Thyroid gland (tissue), 4 donors: ENCODE data around the gene SCN8A. TPM values are rescaled to one million over a fixed set of nuclear protein-coding genes. Genes with fewer than 3 reads are reported as not detected.

Experiments
- DNase-seq, 2 donors: peaks; one replicate each; pipeline ENCODE4 v3.0.0-alpha.2; 2019
- H3K27ac ChIP-seq, 3 donors: fragments of 200-600 bp; sonication (generic); 1 replicate in 2 of 3; 2 replicates in 1 of 3; pipeline ENCODE4 v1.5.1; 2016 to 2019; ENCODE audit warnings: mild to moderate bottlenecking in 1 of 3, moderate library complexity in 1 of 3
- H3K27me3 ChIP-seq: fragments of 200-600 bp; sonication (generic); one replicate; pipeline ENCODE4 v1.5.1; 2019
- H3K36me3 ChIP-seq, 2 donors: fragments of 200-600 bp; sonication (generic); one replicate each; pipeline ENCODE4 v1.5.1; 2016 to 2019
- H3K4me1 ChIP-seq, 2 donors: fragments of 200-600 bp; sonication (generic); one replicate each; pipeline ENCODE4 v1.5.1; 2017 to 2019
- H3K4me3 ChIP-seq, 3 donors: fragments of 200-600 bp; sonication (generic); replicated peaks in 1 of 3; 1 replicate in 2 of 3; 2 replicates in 1 of 3; pipeline ENCODE4 v1.5.1; 2016; ENCODE audit warnings: mild to moderate bottlenecking in 1 of 3
- H3K9me3 ChIP-seq: fragments of 200-600 bp; sonication (generic); one replicate; pipeline ENCODE4 v1.5.1; 2017
- CTCF ChIP-seq, 6 experiments: fragments of 200-600 bp in 3 of 6; fragments of 450-650 bp in 3 of 6; sonication (generic) in 3 of 6; IDR thresholded peaks; one replicate each; pipeline ENCODE4 v1.5.1; 2016 to 2019; ENCODE audit warnings: antibody characterized with exemption in 6 of 6, mild to moderate bottlenecking in 2 of 6, inconsistent platforms in 1 of 6, moderate library complexity in 1 of 6
- POLR2A ChIP-seq, 2 donors: fragments of 450-650 bp; IDR thresholded peaks; one replicate each; pipeline ENCODE4 v1.6.1; 2017; ENCODE audit warnings: antibody characterized with exemption in 2 of 2, mild to moderate bottlenecking in 2 of 2, moderate library complexity in 1 of 2
- WGBS, 2 donors: methylation state at CpG; one replicate each; pipeline ENCODE4 v1.1.5; 2017; 5-methylcytosine and 5-hydroxymethylcytosine counted together
- intact Hi-C: fragments of 100-400 bp; cut with DNase I; formaldehyde crosslinking; loops from one replicate; pipeline ENCODE4 v1.15.1; 2023
- total RNA-seq, 4 donors: library from RNA; depleted of rRNA; stranded (reverse); fragments of >200 nt; gene quantifications; one replicate each; pipeline ENCODE4 v1.2.3, GENCODE V29; 2016

SCN8A gene
- total RNA-seq, 4 donors from 2014 or later, result 0.89 to 3.7 (median 1.3) TPM

- WGBS, 2 donors, result 63 to 65% methylated on average over 5 of the region's 5 CpGs
- H3K4me1 ChIP-seq, result no peaks in the 10 kb centered on the region
- H3K9me3 ChIP-seq, result no peaks in the 10 kb centered on the region
- intact Hi-C loops, result no loop called here
- no peaks in the 10 kb centered on the region for H3K27me3 ChIP-seq
- no peak for DNase-seq
- H3K4me3 ChIP-seq, result no peak overlapping the region
- TF ChIP-seq CTCF (IDR thresholded peaks at IDR 0.05), result no peak
- TF ChIP-seq POLR2A (IDR thresholded peaks at IDR 0.05), result no peak
- no peaks in the 10 kb centered on the region for H3K36me3 ChIP-seq
- H3K27ac ChIP-seq, result no peak overlapping the region
These were observed 75.7 kb downstream of the SCN8A start for GRCh38 chr12:51666696-51667095.

DNA sequence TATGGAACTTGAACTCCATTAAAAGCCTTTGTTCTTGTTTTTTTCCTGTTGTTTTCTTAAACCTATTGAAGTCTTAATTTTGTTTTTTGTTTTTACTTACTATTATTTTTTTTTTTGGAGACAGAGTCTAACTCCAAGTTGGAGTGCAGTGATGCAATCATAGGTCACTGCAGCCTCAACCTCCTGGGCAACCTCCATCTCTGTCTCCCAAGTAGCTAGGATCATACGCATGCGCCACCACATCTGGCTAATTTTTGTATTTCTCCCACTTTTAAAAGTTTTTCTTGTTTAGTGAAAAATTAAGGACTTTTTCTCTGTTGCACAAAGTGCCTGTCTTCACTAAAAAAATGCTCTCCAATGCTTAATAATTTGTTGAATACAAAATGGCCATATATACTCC is 76.2 kb downstream of the SCN8A start:
- H3K36me3 ChIP-seq, result no peaks in the 10 kb centered on the region
- no peak for DNase-seq
- H3K4me3 ChIP-seq, result no peak overlapping the region
- no peak overlapping the region for H3K27ac ChIP-seq
- H3K9me3 ChIP-seq, result no peaks in the 10 kb centered on the region
- 99% methylated on average over 2 of the region's 2 CpGs for WGBS, 2 donors
- no peaks in the 10 kb centered on the region for H3K4me1 ChIP-seq
- intact Hi-C loops, result no loop called here
- TF ChIP-seq POLR2A (IDR thresholded peaks at IDR 0.05), result no peak
- TF ChIP-seq CTCF (IDR thresholded peaks at IDR 0.05), result no peak
- H3K27me3 ChIP-seq, result no peaks in the 10 kb centered on the region

DNA sequence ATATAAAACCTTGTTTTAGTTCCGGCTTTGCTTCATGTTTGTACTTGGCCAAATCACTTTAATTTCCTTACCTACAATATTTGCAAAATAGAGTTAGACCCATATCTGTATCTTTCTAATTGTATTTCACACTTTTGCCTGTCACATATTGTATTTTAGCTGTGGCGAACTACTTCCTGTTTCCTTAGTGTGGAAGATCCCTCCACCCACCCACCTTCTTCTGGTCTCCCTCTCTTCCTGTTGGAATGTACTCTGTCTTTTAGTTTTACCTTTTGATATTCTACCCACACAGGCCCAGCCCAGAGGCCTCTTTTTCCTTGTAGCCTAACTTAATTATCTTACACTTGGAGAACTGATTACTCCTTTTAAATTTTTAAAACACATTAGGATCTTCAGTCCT is 78.2 kb downstream of the SCN8A start:
- H3K27ac ChIP-seq, result no peak overlapping the region
- no peaks in the 10 kb centered on the region for H3K4me1 ChIP-seq
- TF ChIP-seq POLR2A (IDR thresholded peaks at IDR 0.05), result no peak
- TF ChIP-seq CTCF (IDR thresholded peaks at IDR 0.05), result no peak
- intact Hi-C loops, result no loop called here
- H3K36me3 ChIP-seq, result no peaks in the 10 kb centered on the region
- 88 to 92% methylated on average over 2 of the region's 2 CpGs for WGBS, 2 donors
- no peak for DNase-seq
- no peaks in the 10 kb centered on the region for H3K27me3 ChIP-seq
- H3K4me3 ChIP-seq, result no peak overlapping the region
- H3K9me3 ChIP-seq, result no peaks in the 10 kb centered on the region

DNA sequence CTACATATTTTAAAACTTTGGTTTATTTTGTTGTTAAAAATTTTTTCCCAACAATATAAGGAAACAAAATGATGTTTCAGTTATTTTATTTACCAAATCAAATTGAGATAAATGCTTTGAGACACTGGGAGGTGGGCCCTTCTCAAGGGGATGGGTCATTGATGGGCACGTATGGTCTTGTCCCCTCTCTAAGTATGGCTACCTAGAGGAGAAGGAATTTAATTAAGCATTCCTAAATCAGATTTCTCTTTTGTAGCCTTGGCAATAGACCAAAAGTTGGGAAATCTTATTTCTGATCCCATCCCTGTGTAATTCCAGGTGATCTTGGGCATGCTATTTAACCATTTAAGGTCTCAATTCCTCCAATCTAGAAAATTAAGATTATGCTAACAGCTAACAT is 79.0 kb downstream of the SCN8A start:
- Histone ChIP-seq H3K27ac (no peak overlapping the region), H3K9me3 (no peaks in the 10 kb centered on the region), H3K4me1 (no peaks in the 10 kb centered on the region), H3K4me3 (no peak overlapping the region), H3K27me3 (no peaks in the 10 kb centered on the region), H3K36me3 (no peaks in the 10 kb centered on the region)
- intact Hi-C loops, result no loop called here
- no peak for TF ChIP-seq CTCF (IDR thresholded peaks at IDR 0.05)
- no peak for TF ChIP-seq POLR2A (IDR thresholded peaks at IDR 0.05)
- no peak for DNase-seq
- 96 to 100% methylated on average over 1 of the region's 1 CpG for WGBS, 2 donors

GRCh38 chr12:51672334-51672733 is 81.3 kb downstream of the SCN8A start:
- TF ChIP-seq CTCF (IDR thresholded peaks at IDR 0.05) (no peak), POLR2A (IDR thresholded peaks at IDR 0.05) (no peak)
- no peaks in the 10 kb centered on the region for H3K9me3 ChIP-seq
- H3K4me1 ChIP-seq, result no peaks in the 10 kb centered on the region
- no peak overlapping the region for H3K4me3 ChIP-seq
- WGBS, 2 donors, result 31 to 45% methylated on average over 1 of the region's 1 CpG
- H3K27ac ChIP-seq, result no peak overlapping the region
- H3K27me3 ChIP-seq, result no peaks in the 10 kb centered on the region
- DNase-seq, result no peak
- H3K36me3 ChIP-seq, result no peaks in the 10 kb centered on the region
- intact Hi-C loops, result no loop called here
